Astrocyte (in vitro differentiated cells and primary cell): Measurements from ENCODE around the gene CHAF1A.

Experiments
- CTCF ChIP-seq: IDR thresholded peaks from 2 replicates; pipeline ENCODE4 v1.5.1; 2011; ENCODE audit warnings: low read depth, mild to moderate bottlenecking, inconsistent platforms, low read length, moderate library complexity; ENCODE audit not compliant: insufficient read depth
- EZH2 ChIP-seq: IDR thresholded peaks from 2 replicates; pipeline ENCODE4 v1.6.1; 2012; ENCODE audit warnings: mild to moderate bottlenecking, low read length, inconsistent platforms; ENCODE audit not compliant: insufficient read depth

- TF ChIP-seq CTCF (no peak), EZH2 (no peak)
Observed at GRCh38 chr19:4354282-4354681, 48.2 kb upstream of the CHAF1A start.
